C1 segment of cervical spinal cord (tissue), 14 donors: ENCODE results near the gene GPAT3.

Source experiments
- DNase-seq, 14 donors: peaks; one replicate each; lab custom pipeline; 2025; lab: John Stamatoyannopoulos, UW

Gene GPAT3

DNA sequence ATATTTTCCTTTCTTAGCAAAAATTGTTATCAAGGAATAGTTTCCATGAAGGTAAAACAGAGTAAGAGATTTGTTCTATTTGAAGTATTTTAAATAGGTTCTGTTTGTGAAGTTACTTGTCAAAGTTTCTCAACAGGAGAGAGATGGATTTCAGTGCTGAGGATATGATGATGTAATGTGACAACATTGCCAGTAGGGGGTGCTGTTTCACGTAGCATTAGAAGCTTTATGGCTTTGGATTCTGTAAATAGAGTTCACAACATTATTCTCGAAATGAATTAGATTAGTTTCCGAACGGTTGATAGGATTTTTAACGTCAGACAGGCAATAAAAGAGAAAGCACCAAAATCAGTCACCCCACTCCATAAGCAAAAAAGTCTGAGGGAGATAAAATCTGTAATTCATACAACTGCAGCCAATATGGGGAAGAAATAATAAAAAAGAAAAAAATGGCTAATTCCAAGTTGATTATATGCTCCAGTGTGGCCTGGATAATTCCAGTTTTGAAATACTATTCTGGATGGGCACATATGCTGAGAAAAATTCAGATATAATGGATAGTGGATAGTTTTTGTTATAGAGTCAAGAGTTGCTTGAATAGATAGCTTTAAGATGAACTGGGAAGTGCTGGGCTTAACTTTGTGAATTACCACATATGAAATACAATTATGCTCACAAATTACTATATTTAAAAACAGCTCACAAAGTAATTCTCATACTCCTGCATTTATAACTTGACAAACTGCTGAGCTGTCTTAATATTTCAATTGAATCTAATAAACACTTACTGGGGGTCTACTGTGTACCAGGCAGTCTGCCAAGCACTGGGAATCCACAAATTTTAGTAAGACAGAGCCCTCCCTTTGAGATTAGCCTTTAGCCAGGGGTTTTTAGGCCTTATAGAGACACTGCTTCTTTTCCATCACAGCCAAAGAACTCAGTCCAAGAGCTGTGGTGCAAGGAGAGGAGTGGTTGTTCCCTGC, 109.1 kb downstream of the GPAT3 start:
- DNase-seq, result peak in 3 of 14 donors; percentile 2 to 18 (median 8)

DNA sequence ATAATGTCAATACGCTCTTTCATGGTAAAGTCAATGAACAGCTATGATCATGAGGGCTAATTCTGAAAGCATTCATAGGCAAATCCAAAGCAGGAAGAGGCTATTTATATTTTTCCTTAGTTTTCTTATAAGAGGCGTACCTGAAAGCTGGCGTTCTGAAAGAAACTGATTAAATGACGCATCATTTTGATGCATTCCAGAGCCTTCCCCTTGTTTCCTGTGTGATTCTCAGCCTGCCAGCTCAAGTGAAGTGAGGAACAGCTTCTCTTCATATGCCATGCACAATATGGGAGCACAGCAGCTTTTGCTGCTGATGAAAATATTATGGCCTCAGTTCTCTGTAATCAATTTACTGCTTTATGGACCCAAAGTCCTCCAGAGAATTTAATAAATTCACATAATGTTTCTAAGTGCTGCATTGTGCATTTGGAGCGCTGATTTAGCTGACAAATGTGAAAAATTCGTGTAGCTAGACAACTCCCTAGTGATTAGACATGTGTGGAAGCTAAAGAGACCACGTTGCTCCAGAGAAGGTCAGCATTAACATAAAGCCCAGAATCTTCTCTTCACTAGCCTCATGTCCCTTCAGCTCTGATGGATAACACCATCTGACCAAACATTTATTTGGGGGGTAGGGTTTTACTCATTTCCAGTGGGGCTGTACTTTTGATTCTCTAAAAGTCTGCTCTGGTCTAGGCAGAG, 110.8 kb downstream of the GPAT3 start:
- no peak for DNase-seq

DNA sequence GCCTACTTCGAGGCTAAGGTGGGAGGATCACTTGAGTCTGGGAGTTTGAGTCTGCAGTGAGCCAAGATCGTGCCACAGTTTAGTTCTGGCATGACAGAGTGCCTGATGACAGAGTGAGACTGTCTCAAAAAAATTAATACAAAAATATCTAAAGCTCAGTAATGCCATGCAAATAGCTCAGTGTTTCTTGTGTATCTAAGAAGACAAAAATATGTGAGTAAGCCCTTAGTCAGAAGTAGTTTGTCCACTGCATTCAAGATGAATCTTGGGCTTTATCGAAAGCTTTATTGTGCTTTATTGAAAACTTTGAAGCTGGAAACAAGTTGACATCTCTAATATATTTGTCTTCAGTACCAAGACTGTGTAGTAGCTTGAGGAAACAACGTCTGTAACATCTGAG, 115.9 kb downstream of the GPAT3 start:
- DNase-seq, result no peak
